HCT116 (cell line): Measurements from ENCODE around the gene CIAO2B. TPM values are rescaled to one million over a fixed set of nuclear protein-coding genes. Genes with fewer than 3 reads are reported as not detected.

Experiments used
- ATAC-seq: fragments of 200-7000 bp; cut with Tn5 transposase; 2 replicates; pipeline ENCODE4 v1.9.1; 2020; ENCODE audit warnings: mild to moderate bottlenecking, moderate library complexity
- BruUV-seq: library from RNA; stranded (reverse); fragments of 400-500 nt; replicated peaks from 2 replicates; lab custom pipeline; 2021; lab: Mats Ljungman, UMichigan
- CTCF ChIA-PET: fragments of 300-600 bp; sonication (Branson Sonifier 250); formaldehyde crosslinking; loops from one replicate; lab custom pipeline; 2021; ENCODE audit warnings: antibody characterized with exemption; lab: Charles Lee
- POLR2A ChIA-PET: fragments of 300-600, 350-600 bp; sonication (Branson Sonifier 250); formaldehyde crosslinking; loops from one replicate; lab custom pipeline; 2021; ENCODE audit warnings: antibody characterized with exemption; lab: Charles Lee
- RAD21 ChIA-PET, 2 experiments: fragments of 300-600 bp; sonication (Branson Sonifier 250); formaldehyde crosslinking; loops; one replicate each; lab custom pipeline; 2023; ENCODE audit warnings: low total read pairs in 2 of 2; ENCODE audit not compliant: uncharacterized antibody in 2 of 2, unreplicated experiment in 2 of 2, low non-redundant PET in 1 of 2; lab: Charles Lee
- DNase-seq: peaks from one replicate; pipeline ENCODE4 v3.0.0-alpha.2; 2010; ENCODE audit warnings: low read depth, low spot score
- H2AFZ ChIP-seq: fragments of 200-600 bp; shearing (Covaris generic), sonication (generic); 2 replicates; pipeline ENCODE4 v1.6.1; 2017; ENCODE audit warnings: low read depth, mixed run types, mixed read lengths, antibody characterized with exemption, low read length; ENCODE audit not compliant: poor library complexity, severe bottlenecking
- H3K27ac ChIP-seq: 2 replicates; pipeline ENCODE4 v1.5.1; 2012; ENCODE audit warnings: low read depth, low read length
- H3K27me3 ChIP-seq: fragments of 200-600 bp; sonication (generic); 2 replicates; pipeline ENCODE4 v1.6.1; 2016; ENCODE audit warnings: mixed run types, low read length, mixed read lengths; ENCODE audit not compliant: insufficient read depth
- H3K36me3 ChIP-seq, 2 experiments: fragments of 200-500 bp in 1 of 2; fragments of 200-600 bp in 1 of 2; sonication (Bioruptor generic) in 1 of 2; sonication (generic) in 1 of 2; 2 replicates each; pipeline versions ENCODE4 v1.5.1 to v1.6.1; 2014 to 2016; ENCODE audit warnings: low read length in 2 of 2, inconsistent platforms in 1 of 2, mixed read lengths in 1 of 2, mixed run types in 1 of 2; ENCODE audit not compliant: insufficient read depth in 2 of 2, control insufficient read depth in 1 of 2
- H3K4me1 ChIP-seq, 2 experiments: fragments of 200-600 bp in 1 of 2; sonication (generic) in 1 of 2; 2 replicates each; pipeline versions ENCODE4 v1.5.1 to v1.6.1; 2012 to 2017; ENCODE audit warnings: low read length in 2 of 2, inconsistent platforms in 1 of 2, mild to moderate bottlenecking in 1 of 2, mixed read lengths in 1 of 2, mixed run types in 1 of 2, moderate library complexity in 1 of 2; ENCODE audit not compliant: insufficient read depth in 2 of 2, control insufficient read depth in 1 of 2
- H3K4me2 ChIP-seq: fragments of 200-600 bp; sonication (generic); 2 replicates; pipeline ENCODE4 v1.6.1; 2017; ENCODE audit warnings: mixed run types, low read length, mixed read lengths
- H3K4me3 ChIP-seq, 2 experiments: fragments of 200-600 bp in 1 of 2; sonication (generic) in 1 of 2; replicated peaks in 1 of 2; 2 replicates each; pipeline ENCODE4 v1.5.1; 2011 to 2016; ENCODE audit warnings: low read length in 2 of 2, control low read depth in 1 of 2, low read depth in 1 of 2, mild to moderate bottlenecking in 1 of 2, mixed read lengths in 1 of 2, mixed run types in 1 of 2
- H3K79me2 ChIP-seq: fragments of 200-600 bp; sonication (generic); 2 replicates; pipeline ENCODE4 v1.6.1; 2017; ENCODE audit warnings: mild to moderate bottlenecking, mixed run types, low read length, moderate library complexity, mixed read lengths; ENCODE audit not compliant: insufficient read depth
- H3K9ac ChIP-seq: fragments of 200-600 bp; sonication (generic); 2 replicates; pipeline ENCODE4 v1.6.1; 2016; ENCODE audit warnings: low read length, mixed read lengths
- H3K9me2 ChIP-seq: fragments of 200-600 bp; sonication (generic), shearing (Covaris generic); 2 replicates; pipeline ENCODE4 v1.6.1; 2017; ENCODE audit warnings: mixed run types, mild to moderate bottlenecking, moderate library complexity; ENCODE audit not compliant: insufficient read depth
- H3K9me3 ChIP-seq, 2 experiments: fragments of 200-500 bp in 1 of 2; fragments of 200-600 bp in 1 of 2; sonication (Bioruptor generic) in 1 of 2; sonication (generic) in 1 of 2; 2 replicates each; pipeline ENCODE4 v1.6.1; 2014 to 2017; ENCODE audit warnings: low read length in 2 of 2, mixed read lengths in 2 of 2, inconsistent platforms in 1 of 2, low read depth in 1 of 2, mild to moderate bottlenecking in 1 of 2, mixed run types in 1 of 2, moderate library complexity in 1 of 2; ENCODE audit not compliant: control insufficient read depth in 1 of 2, insufficient read depth in 1 of 2
- H4K20me1 ChIP-seq: fragments of 200-600 bp; sonication (generic), shearing (Covaris generic); 2 replicates; pipeline ENCODE4 v1.6.1; 2017; ENCODE audit warnings: mixed run types, mild to moderate bottlenecking, moderate library complexity; ENCODE audit not compliant: insufficient read depth
- ATF3 ChIP-seq: IDR thresholded peaks from 2 replicates; pipeline ENCODE4 v1.6.1; 2012
- CBX3 ChIP-seq: IDR thresholded peaks from 2 replicates; pipeline ENCODE4 v1.6.1; 2012; ENCODE audit warnings: low read depth
- CEBPB ChIP-seq: IDR thresholded peaks from 2 replicates; pipeline ENCODE4 v1.6.1; 2012; ENCODE audit warnings: low read depth
- CTCF ChIP-seq, 3 experiments: fragments of 200-600 bp in 1 of 3; sonication (generic) in 1 of 3; IDR thresholded peaks in 2 of 3; conservative IDR thresholded peaks in 1 of 3; 2 replicates each; pipeline ENCODE4 v1.5.1; 2012 to 2017; ENCODE audit warnings: low read depth in 2 of 3, low read length in 2 of 3, antibody characterized with exemption in 1 of 3, borderline replicate concordance in 1 of 3, control low read depth in 1 of 3, mild to moderate bottlenecking in 1 of 3, mixed read lengths in 1 of 3, mixed run types in 1 of 3, moderate library complexity in 1 of 3; ENCODE audit not compliant: insufficient read depth in 1 of 3
- ELF1 ChIP-seq: IDR thresholded peaks from 2 replicates; pipeline ENCODE4 v1.6.1; 2012; ENCODE audit warnings: low read depth, borderline replicate concordance
- EZH2 ChIP-seq: fragments of 200-600 bp; sonication (generic); IDR thresholded peaks from 2 replicates; pipeline ENCODE4 v1.6.1; 2017; ENCODE audit warnings: antibody characterized with exemption, mixed run types
- FOSL1 ChIP-seq: IDR thresholded peaks from 2 replicates; pipeline ENCODE4 v1.6.1; 2012; ENCODE audit warnings: low read depth
- JUND ChIP-seq: IDR thresholded peaks from 2 replicates; pipeline ENCODE4 v1.6.1; 2012
- MAX ChIP-seq: IDR thresholded peaks from 2 replicates; pipeline ENCODE4 v1.6.1; 2012
- POLR2A ChIP-seq: IDR thresholded peaks from 2 replicates; pipeline ENCODE4 v1.7.0; 2011; ENCODE audit warnings: borderline replicate concordance; ENCODE audit not compliant: insufficient read depth, insufficient read length; ENCODE audit errors: extremely low read depth
- POLR2AphosphoS5 ChIP-seq: IDR thresholded peaks from 2 replicates; pipeline ENCODE4 v1.6.1; 2011; ENCODE audit warnings: mild to moderate bottlenecking, low read depth, low read length, moderate library complexity
- SIN3A ChIP-seq: IDR thresholded peaks from 2 replicates; pipeline ENCODE4 v1.6.1; 2012; ENCODE audit warnings: low read depth
- SP1 ChIP-seq: IDR thresholded peaks from 2 replicates; pipeline ENCODE4 v1.6.1; 2012; ENCODE audit warnings: low read depth
- SRF ChIP-seq: IDR thresholded peaks from 2 replicates; pipeline ENCODE4 v1.6.1; 2012; ENCODE audit warnings: low read depth
- YY1 ChIP-seq: IDR thresholded peaks from 2 replicates; pipeline ENCODE4 v1.6.1; 2011; ENCODE audit warnings: low read length, low read depth, moderate library complexity, mild to moderate bottlenecking; ENCODE audit not compliant: insufficient replicate concordance; ENCODE audit errors: extremely low read depth
- ZNF274 ChIP-seq: fragments of 200-500 bp; sonication (Bioruptor generic); IDR thresholded peaks from 2 replicates; pipeline ENCODE4 v1.6.1; 2014; ENCODE audit warnings: mild to moderate bottlenecking, low read depth, low read length, inconsistent platforms
- intact Hi-C: fragments of 100-400 bp; cut with micrococcal nuclease; formaldehyde crosslinking; loops from 2 replicates; pipeline ENCODE4 v1.10.0; 2022
- total RNA-seq: library from RNA; stranded (reverse); gene quantifications from one replicate; pipeline ENCODE4 v1.2.1, GENCODE V29; 2021; ENCODE audit not compliant: unreplicated experiment
- TF ChIP-seq, protein P1 (sequence below): IDR thresholded peaks from 2 replicates; pipeline ENCODE4 v1.6.1; 2011; ENCODE audit warnings: mild to moderate bottlenecking, low read length, moderate library complexity; ENCODE audit not compliant: insufficient replicate concordance; ENCODE audit errors: extremely low read depth
- TF ChIP-seq, protein P2 (sequence below): IDR thresholded peaks from 2 replicates; pipeline ENCODE4 v1.6.1; 2012; ENCODE audit warnings: low read depth

Gene CIAO2B
- total RNA-seq, 1 experiment from 2014 or later: 113 TPM

GRCh38 chr16:66961065-66961744 lies 27.0 kb upstream of the CIAO2B start, which contains the start of gene CES3 (continued):
- TF ChIP-seq CEBPB (no peak), EZH2 (no peak), MAX (no peak)
- TF ChIP-seq, all 23 proteins: peak for 6

DNA sequence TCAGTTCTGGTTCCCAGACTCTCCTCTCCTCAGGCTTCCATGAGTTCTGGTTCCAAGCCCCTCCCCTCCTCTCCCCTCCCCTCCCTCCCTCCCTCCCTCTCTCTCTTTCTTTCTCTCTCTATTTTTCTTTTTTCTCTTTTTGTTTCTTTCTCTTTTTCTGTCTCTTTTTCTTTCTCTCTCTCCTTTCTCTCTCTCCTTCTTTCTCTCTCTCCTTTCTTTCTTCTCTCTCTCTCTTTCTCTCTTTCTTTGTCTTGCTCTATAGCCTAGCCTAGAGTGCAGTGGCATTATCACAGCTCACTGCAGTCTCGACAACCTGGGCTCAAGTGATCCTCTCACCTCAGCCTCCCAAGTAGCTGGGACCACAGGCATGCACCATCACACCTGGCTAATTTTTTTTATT lies 26.1 kb upstream of the CIAO2B start:
- intact Hi-C loops: no loop called here
- no peak overlapping the region for H3K9ac ChIP-seq
- H3K27me3 ChIP-seq: no peaks in the 10 kb centered on the region
- no peaks in the 10 kb centered on the region for H3K79me2 ChIP-seq
- ATAC-seq (no peak), DNase-seq (no peak)
- no peak overlapping the region for H3K4me3 ChIP-seq
- H3K9me3 ChIP-seq: no peaks in the 10 kb centered on the region
- no TSS peak for BruUV-seq
- peaks cover 6 to 17% of the 10 kb centered on the region in 2 experiments for H3K4me1 ChIP-seq
- H3K9me2 ChIP-seq: no peaks in the 10 kb centered on the region
- H4K20me1 ChIP-seq: no peaks in the 10 kb centered on the region
- H3K4me2 ChIP-seq: no peak overlapping the region
- ChIA-PET CTCF (interaction anchor here (1.0 to 2.6 kb wide), 23 partner anchors 8 to 554 kb away, joined by 3 to 13 read pairs (median 4); partner anchors contain the start of genes FBXL8, NOL3, PDP2 and TRADD), RAD21 (no interaction called here), POLR2A (no interaction called here)
- no peak overlapping the region for H2AFZ ChIP-seq
- H3K27ac ChIP-seq: no peak overlapping the region
- H3K36me3 ChIP-seq: no peaks in the 10 kb centered on the region
- TF ChIP-seq ZNF274 (no peak), CTCF (IDR thresholded peaks at IDR 0.05 in 2 of 3, conservative IDR thresholded peaks at IDR 0.05 in 1 of 3; ENCODE audit: borderline replicate concordance in 1 of 3, insufficient read depth in 1 of 3, low read depth in 2 of 3, low read length in 2 of 3) (no peak), POLR2A (no peak), SP1 (no peak), FOSL1 (no peak), ELF1 (no peak), JUND (no peak), SRF (no peak), YY1 (no peak), ATF3 (no peak), CBX3 (no peak), SIN3A (no peak), POLR2AphosphoS5 (no peak)
- TF ChIP-seq, protein P1, sequence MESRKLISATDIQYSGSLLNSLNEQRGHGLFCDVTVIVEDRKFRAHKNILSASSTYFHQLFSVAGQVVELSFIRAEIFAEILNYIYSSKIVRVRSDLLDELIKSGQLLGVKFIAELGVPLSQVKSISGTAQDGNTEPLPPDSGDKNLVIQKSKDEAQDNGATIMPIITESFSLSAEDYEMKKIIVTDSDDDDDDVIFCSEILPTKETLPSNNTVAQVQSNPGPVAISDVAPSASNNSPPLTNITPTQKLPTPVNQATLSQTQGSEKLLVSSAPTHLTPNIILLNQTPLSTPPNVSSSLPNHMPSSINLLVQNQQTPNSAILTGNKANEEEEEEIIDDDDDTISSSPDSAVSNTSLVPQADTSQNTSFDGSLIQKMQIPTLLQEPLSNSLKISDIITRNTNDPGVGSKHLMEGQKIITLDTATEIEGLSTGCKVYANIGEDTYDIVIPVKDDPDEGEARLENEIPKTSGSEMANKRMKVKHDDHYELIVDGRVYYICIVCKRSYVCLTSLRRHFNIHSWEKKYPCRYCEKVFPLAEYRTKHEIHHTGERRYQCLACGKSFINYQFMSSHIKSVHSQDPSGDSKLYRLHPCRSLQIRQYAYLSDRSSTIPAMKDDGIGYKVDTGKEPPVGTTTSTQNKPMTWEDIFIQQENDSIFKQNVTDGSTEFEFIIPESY: no peak
- TF ChIP-seq, protein P2, sequence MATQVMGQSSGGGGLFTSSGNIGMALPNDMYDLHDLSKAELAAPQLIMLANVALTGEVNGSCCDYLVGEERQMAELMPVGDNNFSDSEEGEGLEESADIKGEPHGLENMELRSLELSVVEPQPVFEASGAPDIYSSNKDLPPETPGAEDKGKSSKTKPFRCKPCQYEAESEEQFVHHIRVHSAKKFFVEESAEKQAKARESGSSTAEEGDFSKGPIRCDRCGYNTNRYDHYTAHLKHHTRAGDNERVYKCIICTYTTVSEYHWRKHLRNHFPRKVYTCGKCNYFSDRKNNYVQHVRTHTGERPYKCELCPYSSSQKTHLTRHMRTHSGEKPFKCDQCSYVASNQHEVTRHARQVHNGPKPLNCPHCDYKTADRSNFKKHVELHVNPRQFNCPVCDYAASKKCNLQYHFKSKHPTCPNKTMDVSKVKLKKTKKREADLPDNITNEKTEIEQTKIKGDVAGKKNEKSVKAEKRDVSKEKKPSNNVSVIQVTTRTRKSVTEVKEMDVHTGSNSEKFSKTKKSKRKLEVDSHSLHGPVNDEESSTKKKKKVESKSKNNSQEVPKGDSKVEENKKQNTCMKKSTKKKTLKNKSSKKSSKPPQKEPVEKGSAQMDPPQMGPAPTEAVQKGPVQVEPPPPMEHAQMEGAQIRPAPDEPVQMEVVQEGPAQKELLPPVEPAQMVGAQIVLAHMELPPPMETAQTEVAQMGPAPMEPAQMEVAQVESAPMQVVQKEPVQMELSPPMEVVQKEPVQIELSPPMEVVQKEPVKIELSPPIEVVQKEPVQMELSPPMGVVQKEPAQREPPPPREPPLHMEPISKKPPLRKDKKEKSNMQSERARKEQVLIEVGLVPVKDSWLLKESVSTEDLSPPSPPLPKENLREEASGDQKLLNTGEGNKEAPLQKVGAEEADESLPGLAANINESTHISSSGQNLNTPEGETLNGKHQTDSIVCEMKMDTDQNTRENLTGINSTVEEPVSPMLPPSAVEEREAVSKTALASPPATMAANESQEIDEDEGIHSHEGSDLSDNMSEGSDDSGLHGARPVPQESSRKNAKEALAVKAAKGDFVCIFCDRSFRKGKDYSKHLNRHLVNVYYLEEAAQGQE: no peak
